WTC11 (cell line): ENCODE results near the gene FLT3. TPM values are rescaled to one million over a fixed set of nuclear protein-coding genes. Genes with fewer than 3 reads are reported as not detected.

ENCODE experiments used
- ATAC-seq: fragments of 200-7000 bp; cut with Tn5 transposase; 2 replicates; pipeline ENCODE4 v1.10.0; 2021; ENCODE audit warnings: mild to moderate bottlenecking, moderate library complexity
- CTCF ChIA-PET: fragments of 300-600 bp; sonication (Branson Sonifier 250); formaldehyde crosslinking; loops from one replicate; lab custom pipeline; 2021; ENCODE audit warnings: antibody characterized with exemption; lab: Charles Lee
- POLR2A ChIA-PET: fragments of 350-600 bp; sonication (Branson Sonifier 250); formaldehyde crosslinking; loops from one replicate; lab custom pipeline; 2021; ENCODE audit warnings: antibody characterized with exemption; lab: Charles Lee
- DNase-seq: peaks from one replicate; pipeline ENCODE4 v3.0.0; 2021; ENCODE audit warnings: low spot score
- H3K27ac Mint-ChIP-seq: 2 replicates; pipeline ENCODE4 v1.8.0; 2021; ENCODE audit warnings: mixed read lengths
- H3K27me3 Mint-ChIP-seq: 2 replicates; pipeline ENCODE4 v1.8.0; 2021; ENCODE audit warnings: low read depth, mild to moderate bottlenecking, moderate library complexity, mixed read lengths
- H3K36me3 Mint-ChIP-seq: 2 replicates; pipeline ENCODE4 v1.8.0; 2021; ENCODE audit warnings: mixed read lengths
- H3K4me1 Mint-ChIP-seq: 2 replicates; pipeline ENCODE4 v1.8.0; 2022; ENCODE audit warnings: mixed read lengths
- H3K4me3 Mint-ChIP-seq: 2 replicates; pipeline ENCODE4 v1.8.0; 2021; ENCODE audit warnings: mild to moderate bottlenecking, moderate library complexity, mixed read lengths
- H3K9me3 Mint-ChIP-seq: 2 replicates; pipeline ENCODE4 v1.8.0; 2021; ENCODE audit warnings: mixed read lengths
- ATF1 ChIP-seq: sonication (generic); formaldehyde crosslinking; IDR thresholded peaks from 2 replicates; pipeline ENCODE4 v1.8.1; 2023; ENCODE audit warnings: mild to moderate bottlenecking, moderate library complexity, missing genetic modification reagents
- CREM ChIP-seq: sonication (generic); formaldehyde crosslinking; IDR thresholded peaks from 2 replicates; pipeline ENCODE4 v1.8.1; 2022; ENCODE audit warnings: mild to moderate bottlenecking, missing genetic modification reagents, moderate library complexity
- ESRRA ChIP-seq: sonication (generic); formaldehyde crosslinking; IDR thresholded peaks from 2 replicates; pipeline ENCODE4 v1.8.1; 2022; ENCODE audit warnings: mild to moderate bottlenecking, missing genetic modification reagents, borderline replicate concordance
- FOXJ3 ChIP-seq: sonication (generic); formaldehyde crosslinking; IDR thresholded peaks from 2 replicates; pipeline ENCODE4 v1.9.0; 2021; ENCODE audit warnings: missing genetic modification reagents, mild to moderate bottlenecking, borderline replicate concordance
- GABPB1 ChIP-seq: sonication (generic); formaldehyde crosslinking; IDR thresholded peaks from 2 replicates; pipeline ENCODE4 v1.8.1; 2023; ENCODE audit warnings: mild to moderate bottlenecking, missing genetic modification reagents
- MXD4 ChIP-seq: fragments of 250-450 bp; sonication (Bioruptor Pico); IDR thresholded peaks from 2 replicates; pipeline ENCODE4 v1.8.0; 2021; ENCODE audit warnings: mild to moderate bottlenecking, moderate library complexity, borderline replicate concordance
- NR2C2 ChIP-seq: sonication (generic); formaldehyde crosslinking; IDR thresholded peaks from 2 replicates; pipeline ENCODE4 v1.8.0; 2022; ENCODE audit warnings: mild to moderate bottlenecking, missing genetic modification reagents
- PRRX2 ChIP-seq: fragments of 250-450 bp; sonication (Bioruptor Pico); IDR thresholded peaks from 2 replicates; pipeline ENCODE4 v1.8.0; 2021; ENCODE audit warnings: mild to moderate bottlenecking
- SMAD4 ChIP-seq: sonication (generic); formaldehyde crosslinking; IDR thresholded peaks from 2 replicates; pipeline ENCODE4 v1.8.0; 2022; ENCODE audit warnings: mild to moderate bottlenecking, missing genetic modification reagents
- SP1 ChIP-seq: sonication (generic); formaldehyde crosslinking; conservative IDR thresholded peaks from 2 replicates; pipeline ENCODE4 v1.8.1; 2022; ENCODE audit warnings: missing genetic modification reagents
- ZNF219 ChIP-seq: sonication (generic); formaldehyde crosslinking; IDR thresholded peaks from 2 replicates; pipeline ENCODE4 v1.8.0; 2023; ENCODE audit warnings: missing genetic modification reagents, mild to moderate bottlenecking, borderline replicate concordance
- ZNF317 ChIP-seq: sonication (generic); formaldehyde crosslinking; IDR thresholded peaks from 2 replicates; pipeline ENCODE4 v1.8.1; 2023; ENCODE audit warnings: low read depth, mild to moderate bottlenecking, moderate library complexity, missing genetic modification reagents, borderline replicate concordance
- ZNF423 ChIP-seq: fragments of 250-450 bp; sonication (Bioruptor Pico); IDR thresholded peaks from 2 replicates; pipeline ENCODE4 v2.1.2; 2022; ENCODE audit warnings: mild to moderate bottlenecking, moderate library complexity
- total RNA-seq: library from RNA; stranded (reverse); gene quantifications from 3 replicates; pipeline ENCODE4 v1.2.3, GENCODE V29; 2021
- TF ChIP-seq, protein P1 (sequence below): fragments of 250-450 bp; sonication (Bioruptor Pico); IDR thresholded peaks from 2 replicates; pipeline ENCODE4 v1.9.0; 2021; ENCODE audit warnings: mild to moderate bottlenecking
- TF ChIP-seq, protein P2 (sequence below): sonication (generic); formaldehyde crosslinking; IDR thresholded peaks from 2 replicates; pipeline ENCODE4 v1.8.1; 2023; ENCODE audit warnings: mild to moderate bottlenecking, missing genetic modification reagents
- TF ChIP-seq, protein P3 (sequence below): sonication (generic); formaldehyde crosslinking; IDR thresholded peaks from 2 replicates; pipeline ENCODE4 v1.8.1; 2023; ENCODE audit warnings: mild to moderate bottlenecking, moderate library complexity, missing genetic modification reagents
- TF ChIP-seq, protein P4 (sequence below): sonication (generic); formaldehyde crosslinking; IDR thresholded peaks from 2 replicates; pipeline ENCODE4 v1.8.0; 2022; ENCODE audit warnings: mild to moderate bottlenecking, missing genetic modification reagents
- TF ChIP-seq, protein P5 (sequence below): sonication (generic); formaldehyde crosslinking; IDR thresholded peaks from 2 replicates; pipeline ENCODE4 v1.8.0; 2023; ENCODE audit warnings: missing genetic modification reagents
- TF ChIP-seq, protein P6 (sequence below): fragments of 250-450 bp; sonication (Bioruptor Pico); IDR thresholded peaks from 2 replicates; pipeline ENCODE4 v1.9.0; 2021; ENCODE audit warnings: moderate library complexity, mild to moderate bottlenecking, inconsistent platforms, borderline replicate concordance
- TF ChIP-seq, protein P7 (sequence below): sonication (generic); formaldehyde crosslinking; IDR thresholded peaks from 2 replicates; pipeline ENCODE4 v1.8.1; 2023; ENCODE audit warnings: mild to moderate bottlenecking, missing genetic modification reagents
- TF ChIP-seq, protein P8 (sequence below): fragments of 250-450 bp; sonication (Bioruptor Pico); IDR thresholded peaks from 2 replicates; pipeline ENCODE4 v1.9.0; 2021; ENCODE audit warnings: mild to moderate bottlenecking

Gene FLT3
- total RNA-seq, 1 experiment from 2014 or later: 0.15 TPM

DNA sequence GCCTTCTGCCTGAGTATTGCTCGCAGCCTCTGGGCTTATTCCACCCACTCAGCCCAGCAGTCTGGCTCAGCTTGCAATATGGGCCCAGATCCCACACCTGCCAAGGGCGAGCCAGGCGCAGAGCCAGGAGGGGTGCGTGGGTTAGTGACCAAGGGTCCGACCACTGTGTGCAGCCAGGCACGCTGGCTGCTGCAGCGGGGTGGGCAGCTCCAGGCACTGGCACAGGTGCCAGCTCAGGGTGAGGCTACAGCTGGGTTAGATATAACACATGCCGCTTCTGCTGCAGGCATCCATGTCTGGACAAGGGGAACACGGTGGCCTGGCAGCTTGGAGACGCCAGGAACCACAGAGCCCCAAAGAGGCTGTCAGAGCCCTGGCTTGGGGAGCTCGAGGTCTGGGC lies 99.3 kb downstream of the FLT3 start:
- Mint-ChIP-seq H3K4me3 (no peak overlapping the region), H3K36me3 (no peaks in the 10 kb centered on the region), H3K27ac (no peak overlapping the region), H3K4me1 (peaks cover 8% of the 10 kb centered on the region), H3K9me3 (no peaks in the 10 kb centered on the region), H3K27me3 (peaks cover 2% of the 10 kb centered on the region; the same call in 1 of the 2 replicates)
- no peak for DNase-seq
- POLR2A ChIA-PET: no interaction called here
- no peak; the same call in 1 of the 2 replicates for ATAC-seq
- CTCF ChIA-PET: interaction anchor here (0.6 to 1.6 kb wide), 5 partner anchors 17 to 611 kb away, joined by 3 to 4 read pairs (median 3); no protein-coding TSS in a partner anchor
- TF ChIP-seq ZNF317 (CRISPR knock-in tag): no peak
- no peak for TF ChIP-seq PRRX2 (CRISPR knock-in tag)
- TF ChIP-seq, protein P1, sequence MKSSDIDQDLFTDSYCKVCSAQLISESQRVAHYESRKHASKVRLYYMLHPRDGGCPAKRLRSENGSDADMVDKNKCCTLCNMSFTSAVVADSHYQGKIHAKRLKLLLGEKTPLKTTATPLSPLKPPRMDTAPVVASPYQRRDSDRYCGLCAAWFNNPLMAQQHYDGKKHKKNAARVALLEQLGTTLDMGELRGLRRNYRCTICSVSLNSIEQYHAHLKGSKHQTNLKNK (CRISPR knock-in tag): no peak
- TF ChIP-seq, protein P2, sequence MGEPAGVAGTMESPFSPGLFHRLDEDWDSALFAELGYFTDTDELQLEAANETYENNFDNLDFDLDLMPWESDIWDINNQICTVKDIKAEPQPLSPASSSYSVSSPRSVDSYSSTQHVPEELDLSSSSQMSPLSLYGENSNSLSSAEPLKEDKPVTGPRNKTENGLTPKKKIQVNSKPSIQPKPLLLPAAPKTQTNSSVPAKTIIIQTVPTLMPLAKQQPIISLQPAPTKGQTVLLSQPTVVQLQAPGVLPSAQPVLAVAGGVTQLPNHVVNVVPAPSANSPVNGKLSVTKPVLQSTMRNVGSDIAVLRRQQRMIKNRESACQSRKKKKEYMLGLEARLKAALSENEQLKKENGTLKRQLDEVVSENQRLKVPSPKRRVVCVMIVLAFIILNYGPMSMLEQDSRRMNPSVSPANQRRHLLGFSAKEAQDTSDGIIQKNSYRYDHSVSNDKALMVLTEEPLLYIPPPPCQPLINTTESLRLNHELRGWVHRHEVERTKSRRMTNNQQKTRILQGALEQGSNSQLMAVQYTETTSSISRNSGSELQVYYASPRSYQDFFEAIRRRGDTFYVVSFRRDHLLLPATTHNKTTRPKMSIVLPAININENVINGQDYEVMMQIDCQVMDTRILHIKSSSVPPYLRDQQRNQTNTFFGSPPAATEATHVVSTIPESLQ: no peak
- no peak for TF ChIP-seq SP1 (CRISPR knock-in tag)
- TF ChIP-seq, all 79 proteins: peak for 0

DNA sequence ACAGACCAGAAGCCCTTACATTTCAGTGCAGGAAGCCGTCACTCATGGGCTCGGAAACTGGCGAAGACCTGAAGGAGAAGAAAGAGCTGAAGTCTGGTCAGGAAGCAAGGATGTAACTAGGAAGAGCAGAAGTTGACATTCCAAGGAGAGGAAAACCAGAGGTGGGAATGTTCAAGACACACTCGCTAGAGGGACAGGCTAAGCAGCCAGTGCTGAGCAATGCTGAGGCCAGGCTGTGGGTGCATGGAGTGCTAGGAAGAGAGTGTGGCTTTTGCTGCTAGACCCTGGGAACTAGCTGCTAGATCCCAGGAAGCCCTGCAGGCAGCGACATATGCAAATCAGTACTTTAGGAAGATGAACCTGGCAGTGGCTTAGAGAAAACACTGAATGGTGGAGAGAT lies 99.8 kb downstream of the FLT3 start:
- ChIA-PET POLR2A (no interaction called here), CTCF (interaction anchor here (0.6 to 1.6 kb wide), 5 partner anchors 17 to 611 kb away, joined by 3 to 4 read pairs (median 3); no protein-coding TSS in a partner anchor)
- Mint-ChIP-seq H3K4me1 (peaks cover 8% of the 10 kb centered on the region), H3K27me3 (peaks cover 2% of the 10 kb centered on the region; the same call in 1 of the 2 replicates), H3K36me3 (no peaks in the 10 kb centered on the region), H3K27ac (no peak overlapping the region), H3K9me3 (no peaks in the 10 kb centered on the region), H3K4me3 (no peak overlapping the region)
- TF ChIP-seq ZNF423 (CRISPR knock-in tag): no peak
- TF ChIP-seq ATF1 (CRISPR knock-in tag): no peak
- no peak for TF ChIP-seq MXD4 (CRISPR knock-in tag)
- no peak for TF ChIP-seq GABPB1 (CRISPR knock-in tag)
- TF ChIP-seq CREM (CRISPR knock-in tag): no peak
- TF ChIP-seq ESRRA (CRISPR knock-in tag): no peak
- TF ChIP-seq FOXJ3 (CRISPR knock-in tag): no peak
- no peak for TF ChIP-seq SMAD4 (CRISPR knock-in tag)
- no peak for TF ChIP-seq ZNF219 (CRISPR knock-in tag)
- TF ChIP-seq, protein P3, sequence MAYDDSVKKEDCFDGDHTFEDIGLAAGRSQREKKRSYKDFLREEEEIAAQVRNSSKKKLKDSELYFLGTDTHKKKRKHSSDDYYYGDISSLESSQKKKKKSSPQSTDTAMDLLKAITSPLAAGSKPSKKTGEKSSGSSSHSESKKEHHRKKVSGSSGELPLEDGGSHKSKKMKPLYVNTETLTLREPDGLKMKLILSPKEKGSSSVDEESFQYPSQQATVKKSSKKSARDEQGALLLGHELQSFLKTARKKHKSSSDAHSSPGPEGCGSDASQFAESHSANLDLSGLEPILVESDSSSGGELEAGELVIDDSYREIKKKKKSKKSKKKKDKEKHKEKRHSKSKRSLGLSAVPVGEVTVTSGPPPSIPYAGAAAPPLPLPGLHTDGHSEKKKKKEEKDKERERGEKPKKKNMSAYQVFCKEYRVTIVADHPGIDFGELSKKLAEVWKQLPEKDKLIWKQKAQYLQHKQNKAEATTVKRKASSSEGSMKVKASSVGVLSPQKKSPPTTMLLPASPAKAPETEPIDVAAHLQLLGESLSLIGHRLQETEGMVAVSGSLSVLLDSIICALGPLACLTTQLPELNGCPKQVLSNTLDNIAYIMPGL: no peak
- TF ChIP-seq, protein P4, sequence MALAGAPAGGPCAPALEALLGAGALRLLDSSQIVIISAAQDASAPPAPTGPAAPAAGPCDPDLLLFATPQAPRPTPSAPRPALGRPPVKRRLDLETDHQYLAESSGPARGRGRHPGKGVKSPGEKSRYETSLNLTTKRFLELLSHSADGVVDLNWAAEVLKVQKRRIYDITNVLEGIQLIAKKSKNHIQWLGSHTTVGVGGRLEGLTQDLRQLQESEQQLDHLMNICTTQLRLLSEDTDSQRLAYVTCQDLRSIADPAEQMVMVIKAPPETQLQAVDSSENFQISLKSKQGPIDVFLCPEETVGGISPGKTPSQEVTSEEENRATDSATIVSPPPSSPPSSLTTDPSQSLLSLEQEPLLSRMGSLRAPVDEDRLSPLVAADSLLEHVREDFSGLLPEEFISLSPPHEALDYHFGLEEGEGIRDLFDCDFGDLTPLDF (CRISPR knock-in tag): no peak
- TF ChIP-seq NR2C2 (CRISPR knock-in tag): no peak
- TF ChIP-seq, protein P5, sequence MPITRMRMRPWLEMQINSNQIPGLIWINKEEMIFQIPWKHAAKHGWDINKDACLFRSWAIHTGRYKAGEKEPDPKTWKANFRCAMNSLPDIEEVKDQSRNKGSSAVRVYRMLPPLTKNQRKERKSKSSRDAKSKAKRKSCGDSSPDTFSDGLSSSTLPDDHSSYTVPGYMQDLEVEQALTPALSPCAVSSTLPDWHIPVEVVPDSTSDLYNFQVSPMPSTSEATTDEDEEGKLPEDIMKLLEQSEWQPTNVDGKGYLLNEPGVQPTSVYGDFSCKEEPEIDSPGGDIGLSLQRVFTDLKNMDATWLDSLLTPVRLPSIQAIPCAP (CRISPR knock-in tag): no peak
- TF ChIP-seq, protein P6, sequence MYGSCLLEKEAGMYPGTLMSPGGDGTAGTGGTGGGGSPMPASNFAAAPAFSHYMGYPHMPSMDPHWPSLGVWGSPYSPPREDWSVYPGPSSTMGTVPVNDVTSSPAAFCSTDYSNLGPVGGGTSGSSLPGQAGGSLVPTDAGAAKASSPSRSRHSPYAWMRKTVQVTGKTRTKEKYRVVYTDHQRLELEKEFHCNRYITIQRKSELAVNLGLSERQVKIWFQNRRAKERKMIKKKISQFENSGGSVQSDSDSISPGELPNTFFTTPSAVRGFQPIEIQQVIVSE (CRISPR knock-in tag): no peak
- TF ChIP-seq, protein P7, sequence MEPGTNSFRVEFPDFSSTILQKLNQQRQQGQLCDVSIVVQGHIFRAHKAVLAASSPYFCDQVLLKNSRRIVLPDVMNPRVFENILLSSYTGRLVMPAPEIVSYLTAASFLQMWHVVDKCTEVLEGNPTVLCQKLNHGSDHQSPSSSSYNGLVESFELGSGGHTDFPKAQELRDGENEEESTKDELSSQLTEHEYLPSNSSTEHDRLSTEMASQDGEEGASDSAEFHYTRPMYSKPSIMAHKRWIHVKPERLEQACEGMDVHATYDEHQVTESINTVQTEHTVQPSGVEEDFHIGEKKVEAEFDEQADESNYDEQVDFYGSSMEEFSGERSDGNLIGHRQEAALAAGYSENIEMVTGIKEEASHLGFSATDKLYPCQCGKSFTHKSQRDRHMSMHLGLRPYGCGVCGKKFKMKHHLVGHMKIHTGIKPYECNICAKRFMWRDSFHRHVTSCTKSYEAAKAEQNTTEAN (CRISPR knock-in tag): no peak
- TF ChIP-seq, protein P8, sequence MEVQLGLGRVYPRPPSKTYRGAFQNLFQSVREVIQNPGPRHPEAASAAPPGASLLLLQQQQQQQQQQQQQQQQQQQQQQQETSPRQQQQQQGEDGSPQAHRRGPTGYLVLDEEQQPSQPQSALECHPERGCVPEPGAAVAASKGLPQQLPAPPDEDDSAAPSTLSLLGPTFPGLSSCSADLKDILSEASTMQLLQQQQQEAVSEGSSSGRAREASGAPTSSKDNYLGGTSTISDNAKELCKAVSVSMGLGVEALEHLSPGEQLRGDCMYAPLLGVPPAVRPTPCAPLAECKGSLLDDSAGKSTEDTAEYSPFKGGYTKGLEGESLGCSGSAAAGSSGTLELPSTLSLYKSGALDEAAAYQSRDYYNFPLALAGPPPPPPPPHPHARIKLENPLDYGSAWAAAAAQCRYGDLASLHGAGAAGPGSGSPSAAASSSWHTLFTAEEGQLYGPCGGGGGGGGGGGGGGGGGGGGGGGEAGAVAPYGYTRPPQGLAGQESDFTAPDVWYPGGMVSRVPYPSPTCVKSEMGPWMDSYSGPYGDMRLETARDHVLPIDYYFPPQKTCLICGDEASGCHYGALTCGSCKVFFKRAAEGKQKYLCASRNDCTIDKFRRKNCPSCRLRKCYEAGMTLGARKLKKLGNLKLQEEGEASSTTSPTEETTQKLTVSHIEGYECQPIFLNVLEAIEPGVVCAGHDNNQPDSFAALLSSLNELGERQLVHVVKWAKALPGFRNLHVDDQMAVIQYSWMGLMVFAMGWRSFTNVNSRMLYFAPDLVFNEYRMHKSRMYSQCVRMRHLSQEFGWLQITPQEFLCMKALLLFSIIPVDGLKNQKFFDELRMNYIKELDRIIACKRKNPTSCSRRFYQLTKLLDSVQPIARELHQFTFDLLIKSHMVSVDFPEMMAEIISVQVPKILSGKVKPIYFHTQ: no peak
- DNase-seq (no peak), ATAC-seq (peak; percentile 83)
